ENCODE results near the gene DNAJC19.
"Not testable (repeated sequence)": the region's sequence is repeated elsewhere in the genome, so short reads cannot be mapped to it uniquely, and the experiment has no call there.

Gene DNAJC19

GRCh38 chr3:180989291-180990163, at the start of gene DNAJC19:
Gene DNAJC19, minus strand, starts transcription at chr3:180989736. Its CDS starts 134 bp downstream, at chr3:180989602.
- peak; percentile 96 for FAIRE-seq

GRCh38 chr3:181030948-181031347, 41.4 kb upstream of the DNAJC19 start:
- FAIRE-seq: no peak

- FAIRE-seq: no peak
Measured at GRCh38 chr3:181025204-181025603, 35.7 kb upstream of the DNAJC19 start.

DNA sequence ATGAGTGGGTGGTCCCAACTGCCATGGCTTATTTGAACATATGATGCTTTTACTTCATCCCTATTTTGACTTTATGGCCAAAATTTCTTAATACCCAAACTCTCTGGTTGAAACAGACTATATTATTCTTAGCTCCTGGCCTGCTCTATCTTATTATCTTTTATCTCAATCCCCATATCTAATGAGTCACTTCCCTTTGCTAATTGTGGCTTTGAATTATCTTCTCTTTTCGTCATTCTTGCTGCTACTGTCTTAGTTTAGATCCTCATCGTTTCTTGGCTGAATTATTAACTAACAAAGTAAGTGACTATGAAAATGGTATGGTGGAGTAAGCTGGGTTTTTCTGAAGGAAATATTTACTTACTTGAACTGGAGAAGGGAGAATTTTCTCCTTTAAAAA, 28.2 kb upstream of the DNAJC19 start:
- no peak for FAIRE-seq

DNA sequence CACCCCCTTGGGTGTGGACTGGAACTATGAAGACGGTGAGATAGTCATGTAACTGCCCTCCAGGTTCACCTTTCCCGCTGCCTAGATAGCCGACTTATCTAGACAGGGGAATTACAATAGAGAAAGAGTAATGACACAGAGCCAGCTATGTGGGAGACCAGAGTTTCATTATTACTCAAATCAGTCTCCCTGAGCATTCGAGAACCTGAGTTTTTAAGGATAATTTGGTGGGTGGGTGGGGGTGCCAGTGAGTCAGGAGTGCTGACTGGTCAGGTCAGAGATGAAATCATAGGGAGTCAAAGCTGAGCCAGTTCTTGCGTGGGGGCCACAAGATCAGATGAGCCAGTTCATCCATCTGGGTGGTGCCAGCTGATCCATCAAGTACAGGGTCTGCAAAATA, 19.7 kb upstream of the DNAJC19 start:
- no peak for FAIRE-seq

- FAIRE-seq: no peak
Measured at GRCh38 chr3:181008796-181009195, 19.3 kb upstream of the DNAJC19 start.

- no peak for FAIRE-seq
Measured at GRCh38 chr3:181007262-181007661, 17.7 kb upstream of the DNAJC19 start.

- no peak for FAIRE-seq
Measured at GRCh38 chr3:181006541-181006940, 17.0 kb upstream of the DNAJC19 start.

DNA sequence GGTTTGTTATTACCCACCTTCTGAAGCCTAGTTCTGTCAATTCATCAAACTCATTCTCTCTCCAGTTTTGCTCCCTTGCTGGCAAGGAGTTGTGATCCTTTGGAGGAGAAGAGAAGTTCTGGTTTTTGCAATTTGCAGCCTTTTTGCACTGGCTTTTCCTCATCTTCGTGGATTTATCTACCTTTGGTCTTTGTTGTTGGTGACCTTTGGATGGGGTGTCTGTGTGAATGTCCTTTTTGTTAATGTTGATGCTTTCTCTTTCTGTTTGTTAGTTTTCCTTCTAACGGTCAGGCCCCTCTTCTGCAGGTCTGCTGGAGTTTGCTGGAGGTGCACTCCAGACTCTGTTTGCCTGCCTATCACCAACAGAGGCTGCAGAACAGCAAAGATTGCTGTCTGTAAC, 13.9 kb upstream of the DNAJC19 start:
- FAIRE-seq: not testable (repeated sequence)

GRCh38 chr3:181002331-181002730, 12.8 kb upstream of the DNAJC19 start:
- not testable (repeated sequence) for FAIRE-seq

GRCh38 chr3:180996415-180996932, 6.9 kb upstream of the DNAJC19 start:
- no peak for FAIRE-seq

DNA sequence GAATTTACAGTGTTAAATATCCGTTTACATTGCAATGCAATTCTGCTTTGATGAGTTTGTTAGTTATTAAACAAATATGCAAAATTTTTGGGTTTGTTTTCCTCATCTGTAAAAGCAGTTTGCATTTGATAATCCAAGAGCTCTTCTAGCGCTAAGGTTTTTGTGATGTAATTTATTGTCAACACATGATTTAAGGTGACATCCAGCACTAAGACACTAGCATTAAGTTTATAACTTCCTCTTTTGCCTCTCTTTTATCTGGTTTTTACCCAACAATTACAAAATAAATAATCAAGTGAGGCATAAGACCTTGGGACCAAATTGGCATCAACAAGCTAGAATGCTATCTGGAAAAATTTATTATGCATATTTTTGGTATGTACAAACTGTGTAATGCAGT, 969 bp upstream of the DNAJC19 start:
- no peak for FAIRE-seq

DNA sequence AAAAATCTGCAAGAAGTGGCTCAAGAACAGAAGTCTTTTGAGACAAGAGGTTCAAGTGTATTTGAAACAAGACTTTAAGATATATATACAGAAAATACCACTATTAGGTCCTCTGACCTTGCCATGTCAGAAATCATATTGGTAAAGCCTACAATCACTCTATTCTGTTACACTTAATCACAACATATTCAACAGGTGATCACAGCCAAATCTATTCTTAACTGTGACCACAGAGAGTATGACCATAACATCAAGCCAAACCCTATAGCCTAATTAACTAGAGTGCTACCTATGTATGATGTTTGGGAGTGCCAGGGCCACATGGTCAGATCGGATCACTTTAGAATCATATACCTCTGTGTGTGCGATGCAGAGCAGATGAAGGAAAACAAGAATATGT, 2.2 kb downstream of the DNAJC19 start:
- no peak for FAIRE-seq

- FAIRE-seq: not testable (repeated sequence)
Measured at GRCh38 chr3:180986366-180986765, 3.2 kb downstream of the DNAJC19 start.

DNA sequence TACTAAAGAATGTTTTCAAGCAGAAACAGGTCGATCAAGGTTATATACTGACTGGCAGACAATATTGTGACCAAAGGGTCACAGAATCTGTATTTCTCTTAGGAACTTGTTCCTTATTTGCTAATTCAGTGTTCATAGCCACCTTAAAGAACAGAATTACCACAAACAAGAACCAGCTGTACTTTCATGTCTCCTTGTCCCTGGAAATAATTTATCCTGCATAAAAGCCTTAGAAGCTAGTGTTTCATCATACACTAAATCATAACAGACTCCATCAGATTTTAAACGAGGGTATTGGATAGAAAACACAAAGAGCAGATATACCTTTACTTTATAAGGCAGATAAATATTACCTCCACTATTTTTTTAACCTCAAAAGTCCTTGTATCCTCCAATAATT, 6.4 kb downstream of the DNAJC19 start:
- FAIRE-seq: no peak

DNA sequence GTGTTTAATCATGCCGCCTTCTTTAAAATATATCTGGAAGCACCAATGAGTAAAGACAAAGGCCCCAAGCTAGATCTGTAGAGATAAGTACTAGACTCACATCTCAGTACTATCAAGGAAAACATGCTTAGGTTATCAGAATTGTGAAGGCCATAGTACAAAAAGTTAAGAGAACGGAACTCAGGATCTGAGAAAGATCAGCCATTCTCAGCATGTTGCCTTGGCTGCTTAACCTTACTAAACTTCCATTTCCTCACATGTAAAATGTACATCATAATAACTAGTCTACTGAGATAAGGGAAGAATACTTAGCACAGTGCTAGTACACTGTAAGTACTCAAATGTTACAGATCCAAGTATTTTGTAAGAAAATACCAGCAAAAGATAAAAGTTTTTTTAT, 7.6 kb downstream of the DNAJC19 start:
- FAIRE-seq: no peak

GRCh38 chr3:180980611-180981010, 8.9 kb downstream of the DNAJC19 start:
- FAIRE-seq: no peak

- no peak for FAIRE-seq
Measured at GRCh38 chr3:180979961-180980360, 9.6 kb downstream of the DNAJC19 start.

DNA sequence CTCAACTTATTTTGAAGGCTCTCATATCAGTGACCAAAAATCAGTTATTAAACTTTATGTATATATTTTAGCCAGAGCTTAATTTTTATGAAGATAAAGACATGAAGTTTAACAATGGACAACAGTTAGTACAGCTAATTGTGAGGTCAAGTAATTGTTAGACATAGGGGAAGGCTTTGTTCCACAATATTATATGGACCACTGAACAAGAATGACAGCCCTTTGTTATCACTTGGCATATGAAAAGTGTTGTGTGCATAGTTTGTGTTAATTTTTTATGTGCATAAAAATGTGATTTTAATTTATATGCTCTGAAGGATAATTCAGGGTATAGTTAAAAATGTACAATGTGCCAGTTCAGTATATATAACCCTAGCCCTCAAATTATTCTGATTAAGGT, 12.0 kb downstream of the DNAJC19 start:
- no peak for FAIRE-seq

DNA sequence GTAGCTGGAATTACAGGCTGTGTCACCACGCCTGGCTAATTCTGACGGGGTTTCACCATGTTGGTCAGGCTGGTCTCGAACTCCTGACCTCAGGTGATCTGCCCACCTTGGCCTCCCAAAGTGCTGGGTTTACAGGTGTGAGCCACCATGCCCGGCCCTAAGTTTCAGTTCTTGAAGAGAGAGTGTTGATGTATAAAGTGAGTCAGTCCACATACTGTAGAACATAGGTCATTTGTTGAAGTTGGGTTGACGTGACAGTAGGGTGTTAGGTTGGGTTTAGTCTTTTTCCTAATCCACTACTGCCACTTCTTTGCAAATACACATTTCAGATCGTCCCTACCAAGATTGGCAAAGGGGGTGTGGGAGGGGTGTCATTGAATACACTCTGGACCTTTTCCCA, 15.2 kb downstream of the DNAJC19 start:
- FAIRE-seq: no peak

DNA sequence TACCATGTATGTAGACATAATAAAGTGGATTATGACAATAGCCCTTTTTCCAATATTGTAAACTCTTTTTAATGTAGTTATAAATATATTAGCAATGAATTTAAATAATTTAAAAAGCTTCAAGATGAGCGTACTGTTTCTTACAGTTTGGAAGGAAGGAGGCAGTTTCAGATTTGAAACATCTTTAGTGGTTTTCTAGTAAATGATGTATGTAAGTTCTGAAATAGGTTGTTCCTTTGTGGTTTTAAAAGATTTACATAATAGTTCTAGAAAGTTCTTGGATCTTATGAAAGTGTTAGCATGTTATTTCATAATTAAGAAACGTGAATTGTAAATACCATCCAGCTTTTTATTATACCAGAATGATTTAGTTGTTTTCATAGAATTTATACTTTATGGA, 16.0 kb downstream of the DNAJC19 start:
- no peak for FAIRE-seq

GRCh38 chr3:180970931-180971330, 18.6 kb downstream of the DNAJC19 start:
- FAIRE-seq: no peak

GRCh38 chr3:180962530-180962929, 27.0 kb downstream of the DNAJC19 start:
- FAIRE-seq: no peak

GRCh38 chr3:180961552-180961951, 28.0 kb downstream of the DNAJC19 start:
- FAIRE-seq: peak; percentile 44

- FAIRE-seq: no peak
Measured at GRCh38 chr3:180961087-180961486, 28.4 kb downstream of the DNAJC19 start.

Measured in G401.6 (cell line).